Measurements from ENCODE around the gene NR5A2.

DNA sequence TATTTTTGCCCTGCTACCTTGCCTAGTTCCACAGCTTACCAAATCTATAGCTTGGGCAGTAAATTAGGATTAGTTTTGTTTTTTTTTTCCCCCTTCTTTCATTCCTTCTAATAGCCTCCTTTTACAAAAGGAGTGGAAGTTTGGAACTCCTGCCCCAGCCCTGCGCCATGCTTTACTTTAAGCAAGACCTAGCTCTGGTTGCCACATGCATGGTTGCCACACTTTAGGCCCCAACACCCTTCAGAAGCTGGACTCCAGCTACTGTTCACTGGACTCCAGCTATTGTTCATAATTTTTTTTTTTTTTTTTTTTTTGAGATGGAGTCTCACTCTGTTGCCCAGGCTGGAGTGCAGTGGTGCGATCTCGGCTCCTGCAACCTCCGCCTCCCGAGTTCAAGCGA lies 115.8 kb downstream of the NR5A2 start:
- TF ChIP-seq TEAD4 (CRISPR knock-in tag; IDR thresholded peaks at IDR 0.05), result no peak
- TF ChIP-seq, protein P1, sequence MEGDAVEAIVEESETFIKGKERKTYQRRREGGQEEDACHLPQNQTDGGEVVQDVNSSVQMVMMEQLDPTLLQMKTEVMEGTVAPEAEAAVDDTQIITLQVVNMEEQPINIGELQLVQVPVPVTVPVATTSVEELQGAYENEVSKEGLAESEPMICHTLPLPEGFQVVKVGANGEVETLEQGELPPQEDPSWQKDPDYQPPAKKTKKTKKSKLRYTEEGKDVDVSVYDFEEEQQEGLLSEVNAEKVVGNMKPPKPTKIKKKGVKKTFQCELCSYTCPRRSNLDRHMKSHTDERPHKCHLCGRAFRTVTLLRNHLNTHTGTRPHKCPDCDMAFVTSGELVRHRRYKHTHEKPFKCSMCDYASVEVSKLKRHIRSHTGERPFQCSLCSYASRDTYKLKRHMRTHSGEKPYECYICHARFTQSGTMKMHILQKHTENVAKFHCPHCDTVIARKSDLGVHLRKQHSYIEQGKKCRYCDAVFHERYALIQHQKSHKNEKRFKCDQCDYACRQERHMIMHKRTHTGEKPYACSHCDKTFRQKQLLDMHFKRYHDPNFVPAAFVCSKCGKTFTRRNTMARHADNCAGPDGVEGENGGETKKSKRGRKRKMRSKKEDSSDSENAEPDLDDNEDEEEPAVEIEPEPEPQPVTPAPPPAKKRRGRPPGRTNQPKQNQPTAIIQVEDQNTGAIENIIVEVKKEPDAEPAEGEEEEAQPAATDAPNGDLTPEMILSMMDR (IDR thresholded peaks at IDR 0.05), result no peak
- TF ChIP-seq TP53 (CRISPR knock-in tag; IDR thresholded peaks at IDR 0.05), result no peak
- no peak for TF ChIP-seq SMAD4 (CRISPR knock-in tag; IDR thresholded peaks at IDR 0.05)
- no peak for TF ChIP-seq NR3C1 (CRISPR knock-in tag; conservative IDR thresholded peaks at IDR 0.05; ENCODE audit: low read depth)
- TF ChIP-seq, protein P2, sequence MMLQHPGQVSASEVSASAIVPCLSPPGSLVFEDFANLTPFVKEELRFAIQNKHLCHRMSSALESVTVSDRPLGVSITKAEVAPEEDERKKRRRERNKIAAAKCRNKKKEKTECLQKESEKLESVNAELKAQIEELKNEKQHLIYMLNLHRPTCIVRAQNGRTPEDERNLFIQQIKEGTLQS (CRISPR knock-in tag; conservative IDR thresholded peaks at IDR 0.05), result no peak
- TF ChIP-seq, protein P3, sequence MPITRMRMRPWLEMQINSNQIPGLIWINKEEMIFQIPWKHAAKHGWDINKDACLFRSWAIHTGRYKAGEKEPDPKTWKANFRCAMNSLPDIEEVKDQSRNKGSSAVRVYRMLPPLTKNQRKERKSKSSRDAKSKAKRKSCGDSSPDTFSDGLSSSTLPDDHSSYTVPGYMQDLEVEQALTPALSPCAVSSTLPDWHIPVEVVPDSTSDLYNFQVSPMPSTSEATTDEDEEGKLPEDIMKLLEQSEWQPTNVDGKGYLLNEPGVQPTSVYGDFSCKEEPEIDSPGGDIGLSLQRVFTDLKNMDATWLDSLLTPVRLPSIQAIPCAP (CRISPR knock-in tag; IDR thresholded peaks at IDR 0.05), result no peak
- TF ChIP-seq, protein P4, sequence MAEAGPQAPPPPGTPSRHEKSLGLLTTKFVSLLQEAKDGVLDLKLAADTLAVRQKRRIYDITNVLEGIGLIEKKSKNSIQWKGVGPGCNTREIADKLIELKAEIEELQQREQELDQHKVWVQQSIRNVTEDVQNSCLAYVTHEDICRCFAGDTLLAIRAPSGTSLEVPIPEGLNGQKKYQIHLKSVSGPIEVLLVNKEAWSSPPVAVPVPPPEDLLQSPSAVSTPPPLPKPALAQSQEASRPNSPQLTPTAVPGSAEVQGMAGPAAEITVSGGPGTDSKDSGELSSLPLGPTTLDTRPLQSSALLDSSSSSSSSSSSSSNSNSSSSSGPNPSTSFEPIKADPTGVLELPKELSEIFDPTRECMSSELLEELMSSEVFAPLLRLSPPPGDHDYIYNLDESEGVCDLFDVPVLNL (CRISPR knock-in tag; IDR thresholded peaks at IDR 0.05; ENCODE audit: borderline replicate concordance, low read depth), result no peak
- no peak for TF ChIP-seq HMGA2 (CRISPR knock-in tag; IDR thresholded peaks at IDR 0.05)
- no peak for TF ChIP-seq CREB1 (CRISPR knock-in tag; IDR thresholded peaks at IDR 0.05)
- TF ChIP-seq SP1 (CRISPR knock-in tag; conservative IDR thresholded peaks at IDR 0.05), result no peak
